ENCODE results near the gene NINJ2.

DNA sequence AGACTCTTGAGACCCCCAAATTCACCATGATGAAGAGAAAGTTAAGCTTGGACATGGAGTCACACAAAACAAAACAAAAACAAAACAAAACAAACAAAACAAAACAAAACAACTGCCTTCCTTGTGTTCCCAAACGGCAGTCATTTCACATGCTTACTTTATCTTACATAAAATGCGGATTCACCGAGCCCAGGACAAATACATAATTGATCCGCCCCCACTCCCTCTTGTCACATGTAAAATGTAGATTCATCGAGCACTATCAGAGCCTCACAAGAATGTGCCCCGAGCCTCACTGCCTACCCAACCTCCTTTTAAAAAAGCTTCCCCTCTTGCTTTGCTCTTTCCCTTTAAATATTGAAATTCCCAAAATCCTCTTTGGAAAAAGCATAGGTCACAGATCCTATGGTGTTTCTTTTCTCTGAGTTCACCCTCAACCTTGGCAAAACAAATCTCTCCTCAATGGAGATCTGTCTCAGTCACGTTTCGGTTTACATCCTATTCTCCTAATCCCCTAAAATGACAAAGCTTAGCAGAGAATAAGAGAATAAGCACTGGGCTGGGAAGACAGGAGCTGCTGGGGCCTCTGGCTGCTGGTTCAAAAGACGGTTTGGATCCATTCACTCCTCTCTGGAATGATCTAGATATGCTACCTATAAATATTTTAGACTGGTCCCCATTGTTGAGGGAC is 83.7 kb downstream of the NINJ2 start:
- TF ChIP-seq, protein P1, sequence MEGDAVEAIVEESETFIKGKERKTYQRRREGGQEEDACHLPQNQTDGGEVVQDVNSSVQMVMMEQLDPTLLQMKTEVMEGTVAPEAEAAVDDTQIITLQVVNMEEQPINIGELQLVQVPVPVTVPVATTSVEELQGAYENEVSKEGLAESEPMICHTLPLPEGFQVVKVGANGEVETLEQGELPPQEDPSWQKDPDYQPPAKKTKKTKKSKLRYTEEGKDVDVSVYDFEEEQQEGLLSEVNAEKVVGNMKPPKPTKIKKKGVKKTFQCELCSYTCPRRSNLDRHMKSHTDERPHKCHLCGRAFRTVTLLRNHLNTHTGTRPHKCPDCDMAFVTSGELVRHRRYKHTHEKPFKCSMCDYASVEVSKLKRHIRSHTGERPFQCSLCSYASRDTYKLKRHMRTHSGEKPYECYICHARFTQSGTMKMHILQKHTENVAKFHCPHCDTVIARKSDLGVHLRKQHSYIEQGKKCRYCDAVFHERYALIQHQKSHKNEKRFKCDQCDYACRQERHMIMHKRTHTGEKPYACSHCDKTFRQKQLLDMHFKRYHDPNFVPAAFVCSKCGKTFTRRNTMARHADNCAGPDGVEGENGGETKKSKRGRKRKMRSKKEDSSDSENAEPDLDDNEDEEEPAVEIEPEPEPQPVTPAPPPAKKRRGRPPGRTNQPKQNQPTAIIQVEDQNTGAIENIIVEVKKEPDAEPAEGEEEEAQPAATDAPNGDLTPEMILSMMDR (IDR thresholded peaks at IDR 0.05; ENCODE audit: insufficient read depth, low read depth, low read length), result no peak
- no peak for TF ChIP-seq EZH2 (IDR thresholded peaks at IDR 0.05; ENCODE audit: insufficient read depth, low read length)

Measured in astrocyte (in vitro differentiated cells and primary cell).